ENCODE results near the gene PRRC2B. TPM values are rescaled to one million over a fixed set of nuclear protein-coding genes. Genes with fewer than 3 reads are reported as not detected.
A peak's percentile ranks its signal among the peaks of the same experiment; 100 is the strongest.

The PRRC2B gene
- total and polyA plus RNA-seq, 4 donors = 10.3 to 44.3 (median 27.0) TPM

- 57% methylated on average over 9 of the region's 9 CpGs for WGBS
- TF ChIP-seq RXRA (IDR thresholded peaks at IDR 0.05) (no peak), SP1 (IDR thresholded peaks at IDR 0.05) (no peak), GABPA (IDR thresholded peaks at IDR 0.05 in 1 of 2, conservative IDR thresholded peaks at IDR 0.05 in 1 of 2) (no peak), HNF4A (conservative IDR thresholded peaks at IDR 0.05) (no peak), FOXA1 (IDR thresholded peaks at IDR 0.05) (no peak), TAF1 (conservative IDR thresholded peaks at IDR 0.05) (no peak), RAD21 (IDR thresholded peaks at IDR 0.05) (no peak), EGR1 (IDR thresholded peaks at IDR 0.05; ENCODE audit: low read depth in 2 of 2) (no peak)
- DNase-seq (ENCODE audit: low spot score) = no peak
- Histone ChIP-seq H3K9ac (ENCODE audit: low read depth in 1 of 2, low read length in 2 of 2) (no peak overlapping the region), H3K27me3 (ENCODE audit: control insufficient read depth in 4 of 4, insufficient read depth in 4 of 4, low read length in 3 of 4) (no peaks in the 10 kb centered on the region), H3K36me3 (ENCODE audit: control insufficient read depth in 4 of 4, insufficient read depth in 3 of 4, low read depth in 1 of 4, low read length in 3 of 4) (no peaks in the 10 kb centered on the region), H3K4me3 (ENCODE audit: low read depth in 1 of 3, low read length in 3 of 3) (no peak overlapping the region), H3K9me3 (ENCODE audit: control insufficient read depth in 4 of 4, low read length in 3 of 4) (no peaks in the 10 kb centered on the region), H3K27ac (ENCODE audit: low read depth in 1 of 2, low read length in 2 of 2) (peak overlapping the region; percentile 7 to 35), H3K4me1 (ENCODE audit: control insufficient read depth in 4 of 4, insufficient read depth in 4 of 4, low read length in 3 of 4) (peaks cover 32 to 74% (median 69%) of the 10 kb centered on the region in 4 donors)
These were observed 12.1 kb downstream of the PRRC2B start for GRCh38 chr9:131405858-131406537.

- Histone ChIP-seq H3K4me3 (ENCODE audit: low read depth in 1 of 3, low read length in 3 of 3) (no peak overlapping the region), H3K36me3 (ENCODE audit: control insufficient read depth in 4 of 4, insufficient read depth in 3 of 4, low read depth in 1 of 4, low read length in 3 of 4) (no peaks in the 10 kb centered on the region), H3K27ac (ENCODE audit: low read depth in 1 of 2, low read length in 2 of 2) (peak overlapping the region; percentile 7 to 35), H3K4me1 (ENCODE audit: control insufficient read depth in 4 of 4, insufficient read depth in 4 of 4, low read length in 3 of 4) (peaks cover 32 to 74% (median 70%) of the 10 kb centered on the region in 4 donors), H3K9me3 (ENCODE audit: control insufficient read depth in 4 of 4, low read length in 3 of 4) (no peaks in the 10 kb centered on the region), H3K27me3 (ENCODE audit: control insufficient read depth in 4 of 4, insufficient read depth in 4 of 4, low read length in 3 of 4) (no peaks in the 10 kb centered on the region), H3K9ac (ENCODE audit: low read depth in 1 of 2, low read length in 2 of 2) (peak overlapping the region in 1 of 2 donors; percentile 18)
- TF ChIP-seq CTCF (IDR thresholded peaks at IDR 0.05; ENCODE audit: low read depth, low read length, missing input control) (no peak), NR2F2 (IDR thresholded peaks at IDR 0.05) (no peak), EGR1 (IDR thresholded peaks at IDR 0.05; ENCODE audit: low read depth in 2 of 2) (no peak), RXRA (IDR thresholded peaks at IDR 0.05) (no peak), FOXA2 (IDR thresholded peaks at IDR 0.05) (no peak)
- TF ChIP-seq, protein P1, sequence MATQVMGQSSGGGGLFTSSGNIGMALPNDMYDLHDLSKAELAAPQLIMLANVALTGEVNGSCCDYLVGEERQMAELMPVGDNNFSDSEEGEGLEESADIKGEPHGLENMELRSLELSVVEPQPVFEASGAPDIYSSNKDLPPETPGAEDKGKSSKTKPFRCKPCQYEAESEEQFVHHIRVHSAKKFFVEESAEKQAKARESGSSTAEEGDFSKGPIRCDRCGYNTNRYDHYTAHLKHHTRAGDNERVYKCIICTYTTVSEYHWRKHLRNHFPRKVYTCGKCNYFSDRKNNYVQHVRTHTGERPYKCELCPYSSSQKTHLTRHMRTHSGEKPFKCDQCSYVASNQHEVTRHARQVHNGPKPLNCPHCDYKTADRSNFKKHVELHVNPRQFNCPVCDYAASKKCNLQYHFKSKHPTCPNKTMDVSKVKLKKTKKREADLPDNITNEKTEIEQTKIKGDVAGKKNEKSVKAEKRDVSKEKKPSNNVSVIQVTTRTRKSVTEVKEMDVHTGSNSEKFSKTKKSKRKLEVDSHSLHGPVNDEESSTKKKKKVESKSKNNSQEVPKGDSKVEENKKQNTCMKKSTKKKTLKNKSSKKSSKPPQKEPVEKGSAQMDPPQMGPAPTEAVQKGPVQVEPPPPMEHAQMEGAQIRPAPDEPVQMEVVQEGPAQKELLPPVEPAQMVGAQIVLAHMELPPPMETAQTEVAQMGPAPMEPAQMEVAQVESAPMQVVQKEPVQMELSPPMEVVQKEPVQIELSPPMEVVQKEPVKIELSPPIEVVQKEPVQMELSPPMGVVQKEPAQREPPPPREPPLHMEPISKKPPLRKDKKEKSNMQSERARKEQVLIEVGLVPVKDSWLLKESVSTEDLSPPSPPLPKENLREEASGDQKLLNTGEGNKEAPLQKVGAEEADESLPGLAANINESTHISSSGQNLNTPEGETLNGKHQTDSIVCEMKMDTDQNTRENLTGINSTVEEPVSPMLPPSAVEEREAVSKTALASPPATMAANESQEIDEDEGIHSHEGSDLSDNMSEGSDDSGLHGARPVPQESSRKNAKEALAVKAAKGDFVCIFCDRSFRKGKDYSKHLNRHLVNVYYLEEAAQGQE (IDR thresholded peaks at IDR 0.05) = no peak
- WGBS = 57% methylated on average over 9 of the region's 9 CpGs
- no peak for DNase-seq (ENCODE audit: low spot score)
These were observed 12.9 kb downstream of the PRRC2B start for GRCh38 chr9:131406563-131407436.

All from liver (tissue), 9 donors.